GM12878 (cell line): ENCODE measurements around the gene NEURL3. TPM values are rescaled to one million over a fixed set of nuclear protein-coding genes. Genes with fewer than 3 reads are reported as not detected.

Experiments
- ATAC-seq: fragments of 200-7000 bp; cut with Tn5 transposase; 3 replicates; pipeline ENCODE4 v1.9.1; 2020; ENCODE audit warnings: mild to moderate bottlenecking, moderate library complexity
- BruUV-seq: library from RNA; stranded (reverse); fragments of 400-500 nt; replicated peaks from 2 replicates; lab custom pipeline; 2021; lab: Mats Ljungman, UMichigan
- CTCF ChIA-PET: fragments of 300-600 bp; sonication (Branson Sonifier 250); formaldehyde crosslinking; extraction: SDS; loops from one replicate; lab custom pipeline; 2021; ENCODE audit warnings: inconsistent platforms; lab: Yijun Ruan, JAX
- POLR2A ChIA-PET: fragments of 350-600 bp; formaldehyde crosslinking; extraction: SDS; loops from one replicate; lab custom pipeline; 2021; ENCODE audit warnings: inconsistent platforms; lab: Charles Lee
- RAD21 ChIA-PET: fragments of 300-600 bp; sonication (Branson Sonifier 250); formaldehyde crosslinking; loops from one replicate; lab custom pipeline; 2023; ENCODE audit warnings: antibody characterized with exemption; ENCODE audit not compliant: unreplicated experiment; lab: Charles Lee
- SMC1A ChIA-PET: fragments of 300-600 bp; sonication (Branson Sonifier 250); formaldehyde crosslinking; loops from one replicate; lab custom pipeline; 2023; ENCODE audit not compliant: unreplicated experiment, uncharacterized antibody; lab: Charles Lee
- DNase-seq: peaks from one replicate; pipeline ENCODE4 v3.0.0-alpha.2; 2011; ENCODE audit warnings: low read depth, low spot score
- FAIRE-seq: peaks from 3 replicates; lab custom pipeline; 2011; peaks lifted over from hg19 to GRCh38; lab: Jason Lieb, UNC
- H2AFZ ChIP-seq: 2 replicates; pipeline ENCODE4 v1.6.0; 2011; ENCODE audit warnings: low read depth, low read length, control low read depth; ENCODE audit not compliant: control insufficient read depth
- H3K27ac ChIP-seq: 2 replicates; pipeline ENCODE4 v1.5.1; 2011; ENCODE audit warnings: control low read depth; ENCODE audit not compliant: control insufficient read depth, insufficient read depth
- H3K27me3 ChIP-seq, 2 experiments: replicated peaks in 1 of 2; 2 replicates each; pipeline versions ENCODE4 v1.6.0 to v1.6.1; 2011; ENCODE audit warnings: low read length in 1 of 2; ENCODE audit not compliant: control insufficient read depth in 2 of 2, insufficient read depth in 2 of 2
- H3K36me3 ChIP-seq, 2 experiments: 2 replicates each; pipeline ENCODE4 v1.5.1; 2011; ENCODE audit warnings: low read length in 1 of 2; ENCODE audit not compliant: control insufficient read depth in 2 of 2, insufficient read depth in 2 of 2
- H3K4me1 ChIP-seq: 2 replicates; pipeline ENCODE4 v1.6.1; 2011; ENCODE audit warnings: mild to moderate bottlenecking, low read length, moderate library complexity, mixed read lengths; ENCODE audit not compliant: control insufficient read depth, insufficient read depth
- H3K4me2 ChIP-seq: 2 replicates; pipeline ENCODE4 v1.6.0; 2011; ENCODE audit warnings: control low read depth; ENCODE audit not compliant: control insufficient read depth, insufficient read depth
- H3K4me3 ChIP-seq: fragments of 200-600 bp; sonication (generic); 2 replicates; pipeline ENCODE4 v1.5.1; 2016
- H3K79me2 ChIP-seq: 2 replicates; pipeline ENCODE4 v1.6.0; 2011; ENCODE audit warnings: low read length; ENCODE audit not compliant: control insufficient read depth, insufficient read depth
- H3K9ac ChIP-seq: 2 replicates; pipeline ENCODE4 v1.8.0; 2011; ENCODE audit warnings: low read length, control low read depth, mixed read lengths; ENCODE audit not compliant: control insufficient read depth, insufficient read depth
- H3K9me3 ChIP-seq: replicated peaks from 3 replicates; pipeline ENCODE4 v1.5.1; 2011; ENCODE audit warnings: mild to moderate bottlenecking, low read length; ENCODE audit not compliant: control insufficient read depth, insufficient read depth
- H4K20me1 ChIP-seq: 2 replicates; pipeline ENCODE4 v1.6.0; 2011; ENCODE audit not compliant: control insufficient read depth, insufficient read depth
- BCL11A ChIP-seq: IDR thresholded peaks from 2 replicates; pipeline ENCODE4 v1.6.1; 2011; ENCODE audit warnings: low read depth, low read length
- JUND ChIP-seq: IDR thresholded peaks from 2 replicates; pipeline ENCODE4 v1.6.1; 2012; ENCODE audit warnings: low read depth, mild to moderate bottlenecking, low read length, improper control_type of control experiment, moderate library complexity
- NRF1 ChIP-seq: conservative IDR thresholded peaks from 2 replicates; pipeline ENCODE4 v1.6.1; 2011; ENCODE audit warnings: mild to moderate bottlenecking, low read depth, low read length, improper control_type of control experiment
- POLR2AphosphoS5 ChIP-seq: IDR thresholded peaks from 2 replicates; pipeline ENCODE4 v1.6.1; 2011; ENCODE audit warnings: mild to moderate bottlenecking, low read length, inconsistent platforms
- POU2F2 ChIP-seq: IDR thresholded peaks from 3 replicates; pipeline ENCODE4 v1.6.1; 2011; ENCODE audit warnings: low read depth, mild to moderate bottlenecking, low read length, borderline replicate concordance
- RUNX3 ChIP-seq: IDR thresholded peaks from 2 replicates; pipeline ENCODE4 v1.6.1; 2012; ENCODE audit warnings: low read length, inconsistent platforms
- SMAD1 ChIP-seq: fragments of 450-650 bp; IDR thresholded peaks from 2 replicates; pipeline ENCODE4 v1.6.1; 2018; ENCODE audit warnings: mild to moderate bottlenecking, low read depth; ENCODE audit not compliant: partially characterized antibody
- SP1 ChIP-seq: IDR thresholded peaks from one replicate; pipeline ENCODE4 v1.6.1; 2011; ENCODE audit warnings: low read depth, low read length
- SREBF2 ChIP-seq: IDR thresholded peaks from 2 replicates; pipeline ENCODE4 v1.6.1; 2012; ENCODE audit warnings: mild to moderate bottlenecking, low read length
- STAT3 ChIP-seq: IDR thresholded peaks from 2 replicates; pipeline ENCODE4 v1.6.1; 2011; ENCODE audit warnings: low read depth, low read length, improper control_type of control experiment
- SUPT20H ChIP-seq: IDR thresholded peaks from 2 replicates; pipeline ENCODE4 v1.6.1; 2011; ENCODE audit warnings: low read depth, mild to moderate bottlenecking, low read length, moderate library complexity, borderline replicate concordance; ENCODE audit not compliant: control insufficient read depth
- TCF12 ChIP-seq: IDR thresholded peaks from 2 replicates; pipeline ENCODE4 v1.6.1; 2011; ENCODE audit warnings: low read depth, mild to moderate bottlenecking, low read length
- WGBS: methylation state at CpG from one replicate; pipeline ENCODE4 v1.1.6; 2016; ENCODE audit warnings: low lambda C conversion rate; ENCODE audit not compliant: insufficient replicate concordance, insufficient coverage; ENCODE audit errors: missing lambda C conversion rate; 5-methylcytosine and 5-hydroxymethylcytosine counted together
- in situ Hi-C: fragments of 300-500 bp; cut with MboI; formaldehyde crosslinking; loops from 9 replicates; pipeline ENCODE4 v1.14.3; 2018; ENCODE audit warnings: mixed read lengths
- intact Hi-C: fragments of 100-400 bp; cut with micrococcal nuclease; formaldehyde crosslinking; loops from one replicate; pipeline ENCODE4 v1.14.2; 2022; ENCODE audit not compliant: unreplicated experiment
- polyA plus RNA-seq, 11 experiments: library from polyadenylated mRNA; depleted of rRNA in 4 of 11; unstranded in 6 of 11; stranded (reverse) in 5 of 11; fragments of >200 nt; fragmentation: Nextera tagmentation in 4 of 11; fragmentation: Illumina TruSeq in 1 of 11; extraction: Ambion mirVana in 4 of 11; extraction: Trizol in 1 of 11; gene quantifications; 1 replicate in 1 of 11; 2 replicates in 10 of 11; pipeline versions ENCODE4 v1.2.1 to v1.2.3, GENCODE V29; 2011 to 2016; ENCODE audit warnings: inconsistent platforms in 2 of 11, missing spikeins in 2 of 11, low read depth in 1 of 11
- total RNA-seq, 4 experiments: library from RNA; depleted of rRNA in 3 of 4; stranded (reverse); fragments of >200 nt in 3 of 4; fragmentation: Illumina TruSeq in 1 of 4; extraction: Trizol in 1 of 4; gene quantifications; 2 replicates each; pipeline versions ENCODE4 v1.2.1 to v1.2.3, GENCODE V29; 2013 to 2021
- TF ChIP-seq, protein P1 (sequence below): fragments of 450-650 bp; IDR thresholded peaks from 2 replicates; pipeline ENCODE4 v1.6.1; 2017; ENCODE audit warnings: borderline replicate concordance
- TF ChIP-seq, protein P2 (sequence below): fragments of 450-650 bp; IDR thresholded peaks from 2 replicates; pipeline ENCODE4 v1.6.1; 2018; ENCODE audit warnings: mild to moderate bottlenecking, low read depth, moderate library complexity; ENCODE audit not compliant: partially characterized antibody
- TF ChIP-seq, protein P3 (sequence below): fragments of 150-350 bp; IDR thresholded peaks from 2 replicates; pipeline ENCODE4 v1.6.1; 2016; ENCODE audit warnings: low read depth, low read length

Gene NEURL3
- total and polyA plus RNA-seq, 10 of the 15 experiments (the other 5 are each of a cell fraction or from before 2014, with no cell fraction given), result 0.03 to 6.3 (median 0.47) TPM

DNA sequence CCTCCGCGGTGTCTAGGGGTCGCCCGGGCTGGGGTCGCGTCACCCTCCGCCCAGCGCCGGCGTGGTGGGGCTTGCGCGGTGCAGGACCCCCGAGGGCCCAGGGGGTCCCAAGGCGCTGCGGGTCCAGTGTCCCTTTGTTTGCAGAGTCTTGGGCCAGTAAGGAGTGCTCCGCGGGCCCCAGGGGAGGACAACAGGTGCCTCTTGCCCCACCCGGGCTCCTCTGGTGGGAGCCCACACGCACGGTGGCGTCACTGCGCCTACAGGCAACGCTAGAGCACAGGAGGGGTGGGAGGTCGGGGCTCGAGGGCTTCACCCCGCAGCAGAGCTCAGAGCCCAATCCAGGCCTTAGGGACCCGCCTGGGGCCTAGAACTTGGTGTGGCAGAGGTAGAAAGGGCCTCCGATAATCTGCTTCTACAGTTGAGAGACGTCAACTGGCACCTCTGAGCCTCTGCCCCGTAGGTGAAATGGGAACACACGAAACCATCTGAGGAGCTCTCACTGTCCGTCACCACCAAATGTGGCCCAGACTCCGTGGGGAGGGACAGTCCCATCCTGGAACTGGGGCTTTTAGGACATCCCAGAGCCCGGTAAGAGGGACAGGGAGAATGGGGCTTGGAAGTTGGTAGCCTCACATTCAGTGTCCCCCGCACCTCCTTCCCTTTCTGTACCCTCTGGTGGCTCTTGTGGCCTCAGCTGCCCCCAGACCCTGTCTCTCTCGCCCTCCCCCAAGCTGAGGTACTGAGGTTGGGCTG, 32.8 kb upstream of the NEURL3 start:
- ChIA-PET SMC1A (interaction anchor here (1.1 to 6.2 kb wide), 6 partner anchors 10 to 226 kb away, joined by 4 to 48 read pairs (median 6); no protein-coding TSS in a partner anchor), CTCF (interaction anchor here (0.6 to 8.1 kb wide), 9 partner anchors 10 to 226 kb away, joined by 3 to 64 read pairs (median 3); no protein-coding TSS in a partner anchor), RAD21 (interaction anchor here (0.6 to 3.9 kb wide), 10 partner anchors 10 to 271 kb away, joined by 3 to 35 read pairs (median 4); no protein-coding TSS in a partner anchor), POLR2A (interaction anchor here (0.7 to 8.1 kb wide), 12 partner anchors 9 to 331 kb away, joined by 3 to 106 read pairs (median 4); no protein-coding TSS in a partner anchor)
- in situ Hi-C loops (no loop called here), intact Hi-C loops (loop anchor here (1.0 to 10.0 kb wide), 4 partner anchors 10 to 427 kb away; partner anchors contain the start of genes CNNM4 and NCAPH)
- FAIRE-seq (no peak), DNase-seq (no peak), ATAC-seq (peak; percentile 25)
- Histone ChIP-seq H3K9ac (peak overlapping the region; percentile 91), H3K4me1 (peaks cover 31% of the 10 kb centered on the region), H3K27me3 (no peaks in the 10 kb centered on the region), H3K27ac (peak overlapping the region; percentile 92), H4K20me1 (peaks cover 17% of the 10 kb centered on the region), H2AFZ (no peak overlapping the region), H3K4me2 (peak overlapping the region; percentile 92), H3K4me3 (peak overlapping the region; percentile 94), H3K36me3 (peaks cover 6 to 17% of the 10 kb centered on the region in 2 experiments; a peak in 3 of 4 replicates), H3K9me3 (no peaks in the 10 kb centered on the region; the same call in 2 of the 3 replicates), H3K79me2 (peaks cover 69% of the 10 kb centered on the region)
- BruUV-seq, result TSS peak; percentile 60
- WGBS, result under 1% methylated on average over 36 of the region's 36 CpGs
- TF ChIP-seq POU2F2 (no peak), SUPT20H (no peak), POLR2AphosphoS5 (0 out of 2 replicates have a peak, but pooled peaks have one; percentile 50), SREBF2 (no peak), JUND (no peak), SMAD1 (no peak), SP1 (no peak), RUNX3 (0 out of 2 replicates have a peak, but pooled peaks have one; percentile 8), TCF12 (peak; percentile 35; the same call in 1 of the 2 replicates), STAT3 (no peak), BCL11A (no peak), NRF1 (no peak)
- TF ChIP-seq, protein P1, sequence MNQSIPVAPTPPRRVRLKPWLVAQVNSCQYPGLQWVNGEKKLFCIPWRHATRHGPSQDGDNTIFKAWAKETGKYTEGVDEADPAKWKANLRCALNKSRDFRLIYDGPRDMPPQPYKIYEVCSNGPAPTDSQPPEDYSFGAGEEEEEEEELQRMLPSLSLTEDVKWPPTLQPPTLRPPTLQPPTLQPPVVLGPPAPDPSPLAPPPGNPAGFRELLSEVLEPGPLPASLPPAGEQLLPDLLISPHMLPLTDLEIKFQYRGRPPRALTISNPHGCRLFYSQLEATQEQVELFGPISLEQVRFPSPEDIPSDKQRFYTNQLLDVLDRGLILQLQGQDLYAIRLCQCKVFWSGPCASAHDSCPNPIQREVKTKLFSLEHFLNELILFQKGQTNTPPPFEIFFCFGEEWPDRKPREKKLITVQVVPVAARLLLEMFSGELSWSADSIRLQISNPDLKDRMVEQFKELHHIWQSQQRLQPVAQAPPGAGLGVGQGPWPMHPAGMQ, result no peak
- TF ChIP-seq, protein P2, sequence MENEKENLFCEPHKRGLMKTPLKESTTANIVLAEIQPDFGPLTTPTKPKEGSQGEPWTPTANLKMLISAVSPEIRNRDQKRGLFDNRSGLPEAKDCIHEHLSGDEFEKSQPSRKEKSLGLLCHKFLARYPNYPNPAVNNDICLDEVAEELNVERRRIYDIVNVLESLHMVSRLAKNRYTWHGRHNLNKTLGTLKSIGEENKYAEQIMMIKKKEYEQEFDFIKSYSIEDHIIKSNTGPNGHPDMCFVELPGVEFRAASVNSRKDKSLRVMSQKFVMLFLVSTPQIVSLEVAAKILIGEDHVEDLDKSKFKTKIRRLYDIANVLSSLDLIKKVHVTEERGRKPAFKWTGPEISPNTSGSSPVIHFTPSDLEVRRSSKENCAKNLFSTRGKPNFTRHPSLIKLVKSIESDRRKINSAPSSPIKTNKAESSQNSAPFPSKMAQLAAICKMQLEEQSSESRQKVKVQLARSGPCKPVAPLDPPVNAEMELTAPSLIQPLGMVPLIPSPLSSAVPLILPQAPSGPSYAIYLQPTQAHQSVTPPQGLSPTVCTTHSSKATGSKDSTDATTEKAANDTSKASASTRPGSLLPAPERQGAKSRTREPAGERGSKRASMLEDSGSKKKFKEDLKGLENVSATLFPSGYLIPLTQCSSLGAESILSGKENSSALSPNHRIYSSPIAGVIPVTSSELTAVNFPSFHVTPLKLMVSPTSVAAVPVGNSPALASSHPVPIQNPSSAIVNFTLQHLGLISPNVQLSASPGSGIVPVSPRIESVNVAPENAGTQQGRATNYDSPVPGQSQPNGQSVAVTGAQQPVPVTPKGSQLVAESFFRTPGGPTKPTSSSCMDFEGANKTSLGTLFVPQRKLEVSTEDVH, result no peak
- TF ChIP-seq, protein P3, sequence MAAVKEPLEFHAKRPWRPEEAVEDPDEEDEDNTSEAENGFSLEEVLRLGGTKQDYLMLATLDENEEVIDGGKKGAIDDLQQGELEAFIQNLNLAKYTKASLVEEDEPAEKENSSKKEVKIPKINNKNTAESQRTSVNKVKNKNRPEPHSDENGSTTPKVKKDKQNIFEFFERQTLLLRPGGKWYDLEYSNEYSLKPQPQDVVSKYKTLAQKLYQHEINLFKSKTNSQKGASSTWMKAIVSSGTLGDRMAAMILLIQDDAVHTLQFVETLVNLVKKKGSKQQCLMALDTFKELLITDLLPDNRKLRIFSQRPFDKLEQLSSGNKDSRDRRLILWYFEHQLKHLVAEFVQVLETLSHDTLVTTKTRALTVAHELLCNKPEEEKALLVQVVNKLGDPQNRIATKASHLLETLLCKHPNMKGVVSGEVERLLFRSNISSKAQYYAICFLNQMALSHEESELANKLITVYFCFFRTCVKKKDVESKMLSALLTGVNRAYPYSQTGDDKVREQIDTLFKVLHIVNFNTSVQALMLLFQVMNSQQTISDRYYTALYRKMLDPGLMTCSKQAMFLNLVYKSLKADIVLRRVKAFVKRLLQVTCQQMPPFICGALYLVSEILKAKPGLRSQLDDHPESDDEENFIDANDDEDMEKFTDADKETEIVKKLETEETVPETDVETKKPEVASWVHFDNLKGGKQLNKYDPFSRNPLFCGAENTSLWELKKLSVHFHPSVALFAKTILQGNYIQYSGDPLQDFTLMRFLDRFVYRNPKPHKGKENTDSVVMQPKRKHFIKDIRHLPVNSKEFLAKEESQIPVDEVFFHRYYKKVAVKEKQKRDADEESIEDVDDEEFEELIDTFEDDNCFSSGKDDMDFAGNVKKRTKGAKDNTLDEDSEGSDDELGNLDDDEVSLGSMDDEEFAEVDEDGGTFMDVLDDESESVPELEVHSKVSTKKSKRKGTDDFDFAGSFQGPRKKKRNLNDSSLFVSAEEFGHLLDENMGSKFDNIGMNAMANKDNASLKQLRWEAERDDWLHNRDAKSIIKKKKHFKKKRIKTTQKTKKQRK, result no peak
